ENCODE measurements around the gene HYAL2. TPM values are rescaled to one million over a fixed set of nuclear protein-coding genes. Genes with fewer than 3 reads are reported as not detected.
A peak's percentile ranks its signal among the peaks of the same experiment; 100 is the strongest.

HYAL2 gene
- polyA plus RNA-seq, 1 donor: 37.2 TPM

DNA sequence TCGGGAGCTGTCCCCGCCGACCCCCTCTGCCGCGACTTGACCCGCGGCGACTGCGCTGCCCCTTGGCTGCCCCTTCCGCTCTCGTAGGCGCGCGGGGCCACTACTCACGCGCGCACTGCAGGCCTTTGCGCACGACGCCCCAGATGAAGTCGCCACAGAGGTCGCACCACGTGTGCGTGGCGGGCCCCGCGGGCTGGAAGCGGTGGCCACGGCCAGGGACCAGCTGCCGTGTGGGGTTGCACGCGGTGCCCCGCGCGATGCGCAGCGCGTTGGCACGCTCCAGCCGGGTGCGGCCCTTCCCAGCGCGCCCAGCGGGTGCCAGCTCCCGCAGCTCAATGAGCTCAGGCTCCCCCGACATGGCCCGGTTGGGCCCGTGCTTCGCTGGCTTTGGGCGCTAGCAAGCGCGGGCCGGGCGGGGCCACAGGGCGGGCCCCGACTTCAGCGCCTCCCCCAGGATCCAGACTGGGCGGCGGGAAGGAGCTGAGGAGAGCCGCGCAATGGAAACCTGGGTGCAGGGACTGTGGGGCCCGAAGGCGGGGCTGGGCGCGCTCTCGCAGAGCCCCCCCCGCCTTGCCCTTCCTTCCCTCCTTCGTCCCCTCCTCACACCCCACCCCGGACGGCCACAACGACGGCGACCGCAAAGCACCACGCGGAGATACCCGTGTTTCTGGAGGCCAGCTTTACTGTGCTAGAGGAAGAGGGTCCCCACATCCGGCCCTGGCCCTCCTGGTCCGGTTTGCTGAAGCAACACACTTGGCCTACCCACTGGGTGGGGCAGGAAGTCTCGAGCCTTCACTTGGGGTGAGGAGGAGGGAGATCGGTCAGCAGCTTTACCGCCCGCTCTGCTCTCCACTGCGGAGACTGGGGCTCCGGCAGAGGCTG lies 18.1 kb upstream of the HYAL2 start, which contains the start of gene RASSF1:
Gene RASSF1 (minus strand): TSS at position 389 of the 882 bp plus-strand sequence. CDS start 31 bp downstream, at position 358.
- no CpG with 5 or more reads among the region's 85 CpGs for WGBS (ENCODE audit: insufficient coverage, low lambda C conversion rate)
- DNase-seq: peak in 1 of 2 donors; percentile 63
- Histone ChIP-seq H3K9me3 (ENCODE audit: control insufficient read depth, low read depth, low read length) (peaks cover 6% of the 10 kb centered on the region), H3K36me3 (ENCODE audit: control insufficient read depth, insufficient read depth, low read length) (no peaks in the 10 kb centered on the region), H3K4me3 (ENCODE audit: low read length) (peak within 1 kb of the TSS; percentile 27), H3K27me3 (ENCODE audit: control insufficient read depth, insufficient read depth, low read length) (peaks cover 20% of the 10 kb centered on the region), H3K4me1 (ENCODE audit: control insufficient read depth, insufficient read depth, low read length) (peaks cover 23% of the 10 kb centered on the region), H3K27ac (ENCODE audit: low read length) (no peak within 1 kb of the TSS)

GRCh38 chr3:50340147-50340447 lies 17.6 kb upstream of the HYAL2 start:
- H3K27me3 ChIP-seq (ENCODE audit: control insufficient read depth, insufficient read depth, low read length): peaks cover 20% of the 10 kb centered on the region
- peaks cover 6% of the 10 kb centered on the region for H3K9me3 ChIP-seq (ENCODE audit: control insufficient read depth, low read depth, low read length)
- H3K4me3 ChIP-seq (ENCODE audit: low read length): peak overlapping the region; percentile 27
- WGBS (ENCODE audit: insufficient coverage, low lambda C conversion rate): no CpG with 5 or more reads among the region's 9 CpGs
- H3K4me1 ChIP-seq (ENCODE audit: control insufficient read depth, insufficient read depth, low read length): peaks cover 23% of the 10 kb centered on the region
- no peak for DNase-seq
- H3K36me3 ChIP-seq (ENCODE audit: control insufficient read depth, insufficient read depth, low read length): no peaks in the 10 kb centered on the region
- no peak overlapping the region for H3K27ac ChIP-seq (ENCODE audit: low read length)

DNA sequence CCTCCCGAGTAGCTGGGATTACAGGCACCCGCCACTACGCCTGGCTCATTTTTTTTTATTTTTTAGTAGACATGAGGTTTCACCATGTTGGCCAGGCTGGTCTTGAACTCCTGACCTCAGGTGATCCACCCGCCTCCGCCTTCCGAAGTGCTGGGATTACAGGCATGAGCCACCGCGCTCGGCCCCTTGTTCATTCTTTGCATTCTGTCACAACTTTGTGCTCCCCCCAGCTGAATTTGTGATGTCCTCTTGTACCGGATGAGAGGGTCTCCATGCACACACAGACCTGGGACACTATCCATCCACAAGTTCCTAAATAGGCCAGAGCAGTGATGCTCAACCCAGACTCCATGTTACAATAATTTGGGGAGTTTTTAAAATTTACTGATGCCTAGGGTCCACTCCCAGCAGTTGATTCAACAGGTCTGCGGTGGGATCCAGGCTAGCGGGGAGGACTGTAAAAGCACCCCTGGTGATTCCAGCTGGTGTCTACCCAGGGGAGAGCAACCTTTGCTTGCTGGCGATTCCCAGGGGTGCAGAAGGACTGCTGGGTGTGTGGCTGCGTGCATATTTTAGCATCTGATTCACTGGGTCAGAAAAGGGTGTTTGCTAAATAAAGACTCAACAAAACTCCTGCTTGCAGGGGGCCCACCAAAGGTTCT lies 17.1 kb upstream of the HYAL2 start:
- Histone ChIP-seq H3K36me3 (ENCODE audit: control insufficient read depth, insufficient read depth, low read length) (no peaks in the 10 kb centered on the region), H3K27ac (ENCODE audit: low read length) (no peak overlapping the region), H3K9me3 (ENCODE audit: control insufficient read depth, low read depth, low read length) (peaks cover 6% of the 10 kb centered on the region), H3K4me3 (ENCODE audit: low read length) (peak overlapping the region; percentile 27), H3K27me3 (ENCODE audit: control insufficient read depth, insufficient read depth, low read length) (peaks cover 20% of the 10 kb centered on the region), H3K4me1 (ENCODE audit: control insufficient read depth, insufficient read depth, low read length) (peaks cover 22% of the 10 kb centered on the region)
- WGBS (ENCODE audit: insufficient coverage, low lambda C conversion rate): 100% methylated on average over 3 of the region's 14 CpGs
- no peak for DNase-seq

- H3K4me3 ChIP-seq (ENCODE audit: low read length): no peak overlapping the region
- H3K9me3 ChIP-seq (ENCODE audit: control insufficient read depth, low read depth, low read length): peaks cover 6% of the 10 kb centered on the region
- H3K4me1 ChIP-seq (ENCODE audit: control insufficient read depth, insufficient read depth, low read length): peaks cover 28% of the 10 kb centered on the region
- WGBS (ENCODE audit: insufficient coverage, low lambda C conversion rate): no CpG with 5 or more reads among the region's 5 CpGs
- H3K27me3 ChIP-seq (ENCODE audit: control insufficient read depth, insufficient read depth, low read length): peaks cover 20% of the 10 kb centered on the region
- peak overlapping the region; percentile 26 for H3K27ac ChIP-seq (ENCODE audit: low read length)
- H3K36me3 ChIP-seq (ENCODE audit: control insufficient read depth, insufficient read depth, low read length): no peaks in the 10 kb centered on the region
- no peak for DNase-seq
Measured at GRCh38 chr3:50338965-50339364, 16.4 kb upstream of the HYAL2 start.

- H3K4me3 ChIP-seq (ENCODE audit: low read length): peak overlapping the region; percentile 68
- peaks cover 6% of the 10 kb centered on the region for H3K9me3 ChIP-seq (ENCODE audit: control insufficient read depth, low read depth, low read length)
- no peaks in the 10 kb centered on the region for H3K36me3 ChIP-seq (ENCODE audit: control insufficient read depth, insufficient read depth, low read length)
- peak; percentile 99 to 100 for DNase-seq
- WGBS (ENCODE audit: insufficient coverage, low lambda C conversion rate): no CpG with 5 or more reads among the region's 79 CpGs
- peaks cover 20% of the 10 kb centered on the region for H3K27me3 ChIP-seq (ENCODE audit: control insufficient read depth, insufficient read depth, low read length)
- peaks cover 30% of the 10 kb centered on the region for H3K4me1 ChIP-seq (ENCODE audit: control insufficient read depth, insufficient read depth, low read length)
- H3K27ac ChIP-seq (ENCODE audit: low read length): peak overlapping the region; percentile 93
Measured at GRCh38 chr3:50337175-50337861, 14.8 kb upstream of the HYAL2 start.

DNA sequence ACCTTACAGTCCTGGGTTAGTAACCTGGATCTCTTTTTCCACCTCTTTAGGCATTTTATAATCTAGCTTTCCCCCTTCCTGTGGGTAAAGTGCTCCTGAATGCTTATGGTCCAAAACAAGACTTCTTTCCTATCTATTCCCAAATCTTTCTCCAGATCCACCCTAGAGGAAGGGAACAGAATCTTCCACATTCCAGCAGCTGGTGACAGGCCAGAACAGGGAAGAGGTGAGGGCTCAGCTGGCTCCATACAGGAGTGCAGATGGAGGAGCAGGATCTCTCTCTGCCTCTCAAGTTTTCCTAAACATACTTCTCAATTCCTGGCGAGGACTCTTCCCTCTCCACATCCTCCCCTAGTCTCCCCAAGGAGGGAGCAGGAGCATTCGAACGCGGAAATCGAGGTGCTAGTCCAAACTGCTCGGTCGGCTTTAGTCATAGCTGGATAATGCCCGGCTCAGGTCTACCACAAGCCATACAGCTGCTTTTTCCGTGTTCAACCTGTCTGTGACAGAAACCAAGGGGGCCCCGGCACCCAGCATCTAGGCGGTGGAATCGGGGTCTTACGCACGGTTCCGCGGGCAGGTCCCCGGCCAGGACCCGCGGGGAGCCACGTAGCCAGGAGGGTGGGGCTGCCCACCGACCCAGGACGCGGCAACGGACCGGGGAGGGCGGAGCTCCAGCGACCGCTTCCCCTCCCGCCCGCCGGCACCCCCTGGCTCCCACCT lies 14.1 kb upstream of the HYAL2 start:
- H3K4me3 ChIP-seq (ENCODE audit: low read length): peak overlapping the region; percentile 68
- peaks cover 30% of the 10 kb centered on the region for H3K4me1 ChIP-seq (ENCODE audit: control insufficient read depth, insufficient read depth, low read length)
- peaks cover 7% of the 10 kb centered on the region for H3K36me3 ChIP-seq (ENCODE audit: control insufficient read depth, insufficient read depth, low read length)
- H3K27ac ChIP-seq (ENCODE audit: low read length): peak overlapping the region; percentile 93
- H3K27me3 ChIP-seq (ENCODE audit: control insufficient read depth, insufficient read depth, low read length): peaks cover 18% of the 10 kb centered on the region
- no peak for DNase-seq
- peaks cover 6% of the 10 kb centered on the region for H3K9me3 ChIP-seq (ENCODE audit: control insufficient read depth, low read depth, low read length)
- no CpG with 5 or more reads among the region's 31 CpGs for WGBS (ENCODE audit: insufficient coverage, low lambda C conversion rate)

DNA sequence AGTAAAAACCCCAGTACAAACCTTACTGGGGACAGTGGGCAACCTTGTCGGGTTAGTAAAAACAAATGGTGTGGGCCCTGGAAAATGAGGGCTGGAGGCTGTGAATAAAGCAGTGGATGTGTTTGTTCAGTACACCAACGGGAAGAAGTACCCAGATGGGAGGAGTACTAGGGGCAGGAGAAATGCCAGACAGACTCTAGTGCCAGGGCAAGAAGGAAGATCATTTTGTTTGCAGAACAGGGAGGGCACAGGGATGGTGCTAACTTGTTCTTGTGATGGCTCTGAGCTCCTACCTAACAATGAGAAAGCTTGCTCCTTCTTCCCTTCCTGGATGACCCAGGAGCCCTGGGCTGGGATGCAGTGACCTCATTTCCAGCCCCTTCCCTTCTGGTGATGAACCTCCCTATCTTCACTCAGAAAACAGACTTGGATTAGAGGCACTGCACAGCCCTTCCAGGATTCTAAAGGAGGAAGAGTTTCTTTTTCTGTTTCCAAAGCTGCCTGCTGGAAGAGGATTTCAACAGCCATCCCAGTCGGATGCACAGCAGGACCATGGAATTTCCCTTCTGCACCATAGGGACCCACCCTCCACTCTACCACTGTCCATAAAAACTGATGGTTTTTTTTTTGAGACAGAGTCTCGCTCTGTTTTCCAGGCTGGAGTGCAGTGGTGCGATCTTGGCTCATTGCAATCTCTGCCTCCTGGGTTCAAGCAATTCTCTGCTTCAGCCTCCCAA lies 12.0 kb upstream of the HYAL2 start:
- no peak overlapping the region for H3K4me3 ChIP-seq (ENCODE audit: low read length)
- peak overlapping the region; percentile 14 for H3K27ac ChIP-seq (ENCODE audit: low read length)
- no peaks in the 10 kb centered on the region for H3K27me3 ChIP-seq (ENCODE audit: control insufficient read depth, insufficient read depth, low read length)
- DNase-seq: no peak
- 33% methylated on average over 1 of the region's 5 CpGs for WGBS (ENCODE audit: insufficient coverage, low lambda C conversion rate)
- H3K36me3 ChIP-seq (ENCODE audit: control insufficient read depth, insufficient read depth, low read length): peaks cover 28% of the 10 kb centered on the region
- peaks cover 3% of the 10 kb centered on the region for H3K9me3 ChIP-seq (ENCODE audit: control insufficient read depth, low read depth, low read length)
- H3K4me1 ChIP-seq (ENCODE audit: control insufficient read depth, insufficient read depth, low read length): peaks cover 27% of the 10 kb centered on the region

- no peak for DNase-seq
- H3K4me3 ChIP-seq (ENCODE audit: low read length): no peak overlapping the region
- H3K27me3 ChIP-seq (ENCODE audit: control insufficient read depth, insufficient read depth, low read length): no peaks in the 10 kb centered on the region
- peaks cover 3% of the 10 kb centered on the region for H3K9me3 ChIP-seq (ENCODE audit: control insufficient read depth, low read depth, low read length)
- H3K4me1 ChIP-seq (ENCODE audit: control insufficient read depth, insufficient read depth, low read length): peaks cover 27% of the 10 kb centered on the region
- peaks cover 32% of the 10 kb centered on the region for H3K36me3 ChIP-seq (ENCODE audit: control insufficient read depth, insufficient read depth, low read length)
- 93% methylated on average over 3 of the region's 12 CpGs for WGBS (ENCODE audit: insufficient coverage, low lambda C conversion rate)
- H3K27ac ChIP-seq (ENCODE audit: low read length): peak overlapping the region; percentile 14
Measured at GRCh38 chr3:50333744-50334328, 11.3 kb upstream of the HYAL2 start.

GRCh38 chr3:50331364-50331907 lies 8.9 kb upstream of the HYAL2 start:
- Histone ChIP-seq H3K36me3 (ENCODE audit: control insufficient read depth, insufficient read depth, low read length) (peaks cover 32% of the 10 kb centered on the region), H3K9me3 (ENCODE audit: control insufficient read depth, low read depth, low read length) (no peaks in the 10 kb centered on the region), H3K27me3 (ENCODE audit: control insufficient read depth, insufficient read depth, low read length) (no peaks in the 10 kb centered on the region), H3K27ac (ENCODE audit: low read length) (no peak overlapping the region), H3K4me3 (ENCODE audit: low read length) (no peak overlapping the region), H3K4me1 (ENCODE audit: control insufficient read depth, insufficient read depth, low read length) (peaks cover 32% of the 10 kb centered on the region)
- DNase-seq: no peak
- WGBS (ENCODE audit: insufficient coverage, low lambda C conversion rate): no CpG with 5 or more reads among the region's 19 CpGs

Measured in large intestine (tissue), 3 donors.